ENCODE data around the gene PRKG2. TPM values are rescaled to one million over a fixed set of nuclear protein-coding genes. Genes with fewer than 3 reads are reported as not detected.

Gene PRKG2
- total RNA-seq, 1 experiment from 2014 or later = 1.9 TPM

DNA sequence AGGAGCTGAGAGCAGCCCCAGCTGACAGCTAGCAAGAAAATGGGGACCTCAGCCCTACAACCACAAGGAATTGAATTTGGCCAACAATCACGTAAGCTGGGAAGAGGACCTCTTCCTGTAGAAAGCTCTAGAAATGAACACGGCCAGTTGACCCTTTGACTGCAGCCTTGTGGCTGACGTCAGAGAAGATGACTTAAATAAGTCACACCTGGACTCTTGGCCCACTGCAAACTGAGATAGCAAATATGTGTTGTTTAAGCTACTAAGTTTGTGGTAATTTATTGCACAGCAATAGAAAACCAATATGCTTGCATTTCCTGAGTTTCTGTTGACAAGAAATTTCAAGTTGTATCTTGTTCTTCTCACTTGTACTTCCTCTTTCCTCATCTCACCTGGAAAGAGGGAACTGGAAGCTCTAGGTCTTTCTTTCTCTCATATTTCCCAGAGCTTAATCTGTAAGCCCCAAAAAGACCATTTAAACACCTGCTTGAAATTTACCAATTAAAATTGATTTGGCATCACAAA lies 18.8 kb downstream of the PRKG2 start:
- Mint-ChIP-seq H3K9me3 (peaks cover 0 to under 1% of the 10 kb centered on the region in 2 experiments; a peak in 1 of 5 replicates), H3K27me3 (ENCODE audit: low read depth) (no peaks in the 10 kb centered on the region), H3K4me1 (no peaks in the 10 kb centered on the region), H3K36me3 (ENCODE audit: insufficient read depth in 1 of 3, low read depth in 3 of 3) (no peaks in the 10 kb centered on the region), H3K27ac (no peak overlapping the region), H3K4me3 (no peak overlapping the region)
- TF ChIP-seq, protein P1, sequence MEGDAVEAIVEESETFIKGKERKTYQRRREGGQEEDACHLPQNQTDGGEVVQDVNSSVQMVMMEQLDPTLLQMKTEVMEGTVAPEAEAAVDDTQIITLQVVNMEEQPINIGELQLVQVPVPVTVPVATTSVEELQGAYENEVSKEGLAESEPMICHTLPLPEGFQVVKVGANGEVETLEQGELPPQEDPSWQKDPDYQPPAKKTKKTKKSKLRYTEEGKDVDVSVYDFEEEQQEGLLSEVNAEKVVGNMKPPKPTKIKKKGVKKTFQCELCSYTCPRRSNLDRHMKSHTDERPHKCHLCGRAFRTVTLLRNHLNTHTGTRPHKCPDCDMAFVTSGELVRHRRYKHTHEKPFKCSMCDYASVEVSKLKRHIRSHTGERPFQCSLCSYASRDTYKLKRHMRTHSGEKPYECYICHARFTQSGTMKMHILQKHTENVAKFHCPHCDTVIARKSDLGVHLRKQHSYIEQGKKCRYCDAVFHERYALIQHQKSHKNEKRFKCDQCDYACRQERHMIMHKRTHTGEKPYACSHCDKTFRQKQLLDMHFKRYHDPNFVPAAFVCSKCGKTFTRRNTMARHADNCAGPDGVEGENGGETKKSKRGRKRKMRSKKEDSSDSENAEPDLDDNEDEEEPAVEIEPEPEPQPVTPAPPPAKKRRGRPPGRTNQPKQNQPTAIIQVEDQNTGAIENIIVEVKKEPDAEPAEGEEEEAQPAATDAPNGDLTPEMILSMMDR (conservative IDR thresholded peaks at IDR 0.05) = no peak
- no peak overlapping the region for H3K18ac ChIP-seq (ENCODE audit: insufficient read length, low read depth, low read length)
- no peak overlapping the region for H3K14ac ChIP-seq (ENCODE audit: insufficient read depth, low read length)
- H3K4ac ChIP-seq (ENCODE audit: low read depth, low read length) = no peak overlapping the region
- H3T11ph ChIP-seq (ENCODE audit: low read length) = no peak overlapping the region
- H3K79me1 ChIP-seq (ENCODE audit: insufficient read depth, low read depth, low read length, poor library complexity, severe bottlenecking) = no peaks in the 10 kb centered on the region
- H2AK5ac ChIP-seq (ENCODE audit: insufficient read length, low read length) = no peak overlapping the region
- no peak overlapping the region for H3K23ac ChIP-seq (ENCODE audit: insufficient read length, low read depth, low read length)
- H2BK20ac ChIP-seq (ENCODE audit: low read depth, low read length, poor library complexity, severe bottlenecking) = no peak overlapping the region
- H3K79me2 ChIP-seq (ENCODE audit: insufficient read depth, low read length) = no peaks in the 10 kb centered on the region
- H3K27me3 ChIP-seq (ENCODE audit: insufficient read depth, low read length) = no peaks in the 10 kb centered on the region
- no peak overlapping the region for H2BK5ac ChIP-seq (ENCODE audit: insufficient read length, low read length)
- no peaks in the 10 kb centered on the region for H3K9me3 ChIP-seq (ENCODE audit: control insufficient read depth, low read depth, low read length)
- no peaks in the 10 kb centered on the region for H3K23me2 ChIP-seq (ENCODE audit: insufficient read length, low read depth, low read length, poor library complexity, severe bottlenecking)
- no peak overlapping the region for H4K91ac ChIP-seq (ENCODE audit: insufficient read length, low read depth, low read length)
- H2BK15ac ChIP-seq (ENCODE audit: low read depth, low read length) = no peak overlapping the region
- no peak overlapping the region for H3K4me2 ChIP-seq (ENCODE audit: insufficient read depth, insufficient read length, low read length)
- no peak overlapping the region for H4K5ac ChIP-seq (ENCODE audit: insufficient read length, low read depth, low read length)
- H3K56ac ChIP-seq (ENCODE audit: insufficient read length, low read depth, low read length) = no peak overlapping the region
- no CpG with 5 or more reads among the region's 3 CpGs for WGBS (ENCODE audit: extremely low coverage, insufficient read length, low lambda C conversion rate)
- no peak overlapping the region for H3K27ac ChIP-seq (ENCODE audit: insufficient read length, low read depth, low read length)
- H4K8ac ChIP-seq (replicated peaks; ENCODE audit: insufficient read length, low read depth, low read length) = no peak overlapping the region
- H4K20me1 ChIP-seq (ENCODE audit: control insufficient read depth, insufficient read depth, insufficient read length) = no peaks in the 10 kb centered on the region
- DNase-seq = no peak
- no peaks in the 10 kb centered on the region for H3K4me1 ChIP-seq (ENCODE audit: insufficient read depth, low read length)
- no peak overlapping the region for H2BK12ac ChIP-seq (ENCODE audit: insufficient read length, low read depth, low read length)
- no peak overlapping the region for H2BK120ac ChIP-seq (ENCODE audit: low read depth, low read length, poor library complexity, severe bottlenecking)
- no peak overlapping the region for H2AFZ ChIP-seq (ENCODE audit: low read length)
- no peak overlapping the region for H3K9ac ChIP-seq (ENCODE audit: extremely low read depth, insufficient read length, low read length)

Measured in H9 (cell line).